ENCODE results near the gene SLIT3.

SLIT3 gene

GRCh38 chr5:169251333-169252084 is 49.4 kb downstream of the SLIT3 start:
- no peak for DNase-seq
- no peaks in the 10 kb centered on the region for H3K4me1 ChIP-seq (ENCODE audit: control insufficient read depth, insufficient read depth, low read length, poor library complexity, severe bottlenecking)
- no peaks in the 10 kb centered on the region for H3K9me3 ChIP-seq (ENCODE audit: control insufficient read depth, low read length)
- no peak overlapping the region for H3K27ac ChIP-seq (ENCODE audit: insufficient read depth, low read length, poor library complexity, severe bottlenecking)
- no peaks in the 10 kb centered on the region for H3K27me3 ChIP-seq (replicated peaks; ENCODE audit: control insufficient read depth, insufficient read depth, low read length, poor library complexity, severe bottlenecking)
- no peak overlapping the region for H3K4me3 ChIP-seq (ENCODE audit: insufficient read depth, low read depth, low read length, poor library complexity, severe bottlenecking)
- H3K36me3 ChIP-seq (ENCODE audit: control insufficient read depth, insufficient read depth, low read length) = no peaks in the 10 kb centered on the region

GRCh38 chr5:169250887-169251286 is 50.1 kb downstream of the SLIT3 start:
- Histone ChIP-seq H3K27me3 (replicated peaks; ENCODE audit: control insufficient read depth, insufficient read depth, low read length, poor library complexity, severe bottlenecking) (no peaks in the 10 kb centered on the region), H3K27ac (ENCODE audit: insufficient read depth, low read length, poor library complexity, severe bottlenecking) (no peak overlapping the region), H3K4me3 (ENCODE audit: insufficient read depth, low read depth, low read length, poor library complexity, severe bottlenecking) (no peak overlapping the region), H3K9me3 (ENCODE audit: control insufficient read depth, low read length) (no peaks in the 10 kb centered on the region), H3K36me3 (ENCODE audit: control insufficient read depth, insufficient read depth, low read length) (no peaks in the 10 kb centered on the region), H3K4me1 (ENCODE audit: control insufficient read depth, insufficient read depth, low read length, poor library complexity, severe bottlenecking) (no peaks in the 10 kb centered on the region)
- no peak for DNase-seq

DNA sequence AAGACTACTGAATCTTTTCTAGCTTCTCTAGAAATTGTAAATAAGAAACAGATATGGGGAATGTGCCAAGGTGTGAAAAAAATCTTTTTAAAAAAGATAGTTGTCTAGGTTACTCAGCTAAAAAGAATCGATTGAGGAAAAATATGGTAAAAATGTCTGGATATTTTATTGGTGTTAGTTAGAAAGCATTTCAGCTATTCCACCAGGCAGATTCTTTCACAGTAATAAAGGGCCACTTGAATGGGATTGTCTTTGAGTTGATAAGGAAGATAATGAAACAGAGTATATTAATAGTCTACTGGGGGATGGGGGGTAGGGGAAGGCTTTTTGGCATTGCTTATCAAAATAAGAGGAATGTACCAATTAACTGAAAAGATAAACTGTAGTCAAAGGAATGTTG is 51.9 kb downstream of the SLIT3 start:
- Histone ChIP-seq H3K4me3 (ENCODE audit: insufficient read depth, low read depth, low read length, poor library complexity, severe bottlenecking) (no peak overlapping the region), H3K36me3 (ENCODE audit: control insufficient read depth, insufficient read depth, low read length) (no peaks in the 10 kb centered on the region), H3K9me3 (ENCODE audit: control insufficient read depth, low read length) (no peaks in the 10 kb centered on the region), H3K27me3 (replicated peaks; ENCODE audit: control insufficient read depth, insufficient read depth, low read length, poor library complexity, severe bottlenecking) (no peaks in the 10 kb centered on the region), H3K4me1 (ENCODE audit: control insufficient read depth, insufficient read depth, low read length, poor library complexity, severe bottlenecking) (no peaks in the 10 kb centered on the region), H3K27ac (ENCODE audit: insufficient read depth, low read length, poor library complexity, severe bottlenecking) (no peak overlapping the region)
- DNase-seq = no peak

DNA sequence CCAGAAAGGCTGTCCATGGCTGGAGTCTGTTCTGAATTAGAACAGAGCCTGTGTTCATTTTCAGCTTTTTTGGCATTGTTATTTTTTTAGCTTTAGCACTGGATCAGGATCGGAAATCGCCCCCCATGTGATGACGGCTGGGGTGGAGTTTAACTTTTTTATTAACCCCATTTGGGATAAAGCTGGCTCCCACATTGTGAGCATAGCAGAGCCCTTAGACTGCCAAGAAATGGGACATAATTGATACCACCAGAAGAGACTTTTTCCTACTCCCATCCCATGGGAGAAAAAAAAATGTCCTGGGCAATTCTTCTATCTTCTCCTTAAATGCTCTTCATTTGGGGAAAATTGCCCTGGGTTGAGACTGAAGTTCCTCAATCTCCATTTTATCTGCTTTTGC is 52.4 kb downstream of the SLIT3 start:
- H3K27ac ChIP-seq (ENCODE audit: insufficient read depth, low read length, poor library complexity, severe bottlenecking) = no peak overlapping the region
- no peaks in the 10 kb centered on the region for H3K36me3 ChIP-seq (ENCODE audit: control insufficient read depth, insufficient read depth, low read length)
- no peaks in the 10 kb centered on the region for H3K27me3 ChIP-seq (replicated peaks; ENCODE audit: control insufficient read depth, insufficient read depth, low read length, poor library complexity, severe bottlenecking)
- no peak overlapping the region for H3K4me3 ChIP-seq (ENCODE audit: insufficient read depth, low read depth, low read length, poor library complexity, severe bottlenecking)
- DNase-seq = no peak
- H3K4me1 ChIP-seq (ENCODE audit: control insufficient read depth, insufficient read depth, low read length, poor library complexity, severe bottlenecking) = no peaks in the 10 kb centered on the region
- no peaks in the 10 kb centered on the region for H3K9me3 ChIP-seq (ENCODE audit: control insufficient read depth, low read length)

DNA sequence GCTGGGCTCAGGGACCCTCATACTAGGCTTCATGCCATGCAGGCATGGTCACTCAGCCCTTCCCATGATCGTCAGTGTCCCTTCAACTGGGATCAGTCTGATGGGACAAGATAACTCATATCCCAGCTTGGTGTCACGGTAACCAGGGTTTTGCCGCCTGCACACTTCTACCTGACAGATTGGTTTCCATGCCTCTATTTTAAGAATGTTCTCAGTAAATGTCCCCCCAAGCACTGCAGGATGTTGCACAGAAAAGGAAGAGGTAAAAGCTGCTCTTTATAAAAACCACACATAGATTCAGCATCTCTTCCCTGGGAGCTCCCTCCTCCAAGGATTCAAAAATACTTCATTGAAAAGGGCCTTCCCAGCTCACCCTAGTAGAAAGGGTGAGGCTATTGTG is 56.1 kb downstream of the SLIT3 start:
- H3K36me3 ChIP-seq (ENCODE audit: control insufficient read depth, insufficient read depth, low read length) = no peaks in the 10 kb centered on the region
- no peak overlapping the region for H3K27ac ChIP-seq (ENCODE audit: insufficient read depth, low read length, poor library complexity, severe bottlenecking)

GRCh38 chr5:169243651-169244422 is 57.1 kb downstream of the SLIT3 start:
- no peak for DNase-seq
- no peaks in the 10 kb centered on the region for H3K9me3 ChIP-seq (ENCODE audit: control insufficient read depth, low read length)
- H3K27me3 ChIP-seq (replicated peaks; ENCODE audit: control insufficient read depth, insufficient read depth, low read length, poor library complexity, severe bottlenecking) = no peaks in the 10 kb centered on the region
- H3K27ac ChIP-seq (ENCODE audit: insufficient read depth, low read length, poor library complexity, severe bottlenecking) = no peak overlapping the region
- H3K36me3 ChIP-seq (ENCODE audit: control insufficient read depth, insufficient read depth, low read length) = no peaks in the 10 kb centered on the region
- H3K4me3 ChIP-seq (ENCODE audit: insufficient read depth, low read depth, low read length, poor library complexity, severe bottlenecking) = no peak overlapping the region
- H3K4me1 ChIP-seq (ENCODE audit: control insufficient read depth, insufficient read depth, low read length, poor library complexity, severe bottlenecking) = no peaks in the 10 kb centered on the region

More for the DNA sequence above, 56.1 kb downstream of the SLIT3 start:
- H3K4me3 ChIP-seq (ENCODE audit: insufficient read depth, low read depth, low read length, poor library complexity, severe bottlenecking) = no peak overlapping the region
- H3K4me1 ChIP-seq (ENCODE audit: control insufficient read depth, insufficient read depth, low read length, poor library complexity, severe bottlenecking) = no peaks in the 10 kb centered on the region
- H3K9me3 ChIP-seq (ENCODE audit: control insufficient read depth, low read length) = no peaks in the 10 kb centered on the region
- DNase-seq = no peak
- no peaks in the 10 kb centered on the region for H3K27me3 ChIP-seq (replicated peaks; ENCODE audit: control insufficient read depth, insufficient read depth, low read length, poor library complexity, severe bottlenecking)

DNA sequence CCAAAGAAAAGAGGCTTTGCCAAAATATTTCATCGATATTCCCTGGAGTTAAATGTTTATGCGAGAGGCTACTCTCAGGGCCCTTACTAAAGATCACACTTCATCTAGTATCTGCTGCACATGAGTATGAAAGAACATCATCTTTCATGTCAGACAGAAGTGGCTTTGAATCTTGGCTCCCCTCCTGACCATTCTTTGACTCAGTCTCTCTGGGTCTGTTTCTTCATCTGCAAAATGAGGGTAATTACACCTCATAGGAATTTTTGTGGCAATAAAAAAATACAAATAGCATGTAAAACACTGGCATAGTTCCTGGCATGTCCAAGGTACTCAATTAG is 58.1 kb downstream of the SLIT3 start:
- H3K27ac ChIP-seq (ENCODE audit: insufficient read depth, low read length, poor library complexity, severe bottlenecking) = no peak overlapping the region
- no peak for DNase-seq
- H3K9me3 ChIP-seq (ENCODE audit: control insufficient read depth, low read length) = no peaks in the 10 kb centered on the region
- H3K27me3 ChIP-seq (replicated peaks; ENCODE audit: control insufficient read depth, insufficient read depth, low read length, poor library complexity, severe bottlenecking) = no peaks in the 10 kb centered on the region
- H3K4me3 ChIP-seq (ENCODE audit: insufficient read depth, low read depth, low read length, poor library complexity, severe bottlenecking) = no peak overlapping the region
- H3K36me3 ChIP-seq (ENCODE audit: control insufficient read depth, insufficient read depth, low read length) = no peaks in the 10 kb centered on the region
- H3K4me1 ChIP-seq (ENCODE audit: control insufficient read depth, insufficient read depth, low read length, poor library complexity, severe bottlenecking) = no peaks in the 10 kb centered on the region

- Histone ChIP-seq H3K4me3 (ENCODE audit: insufficient read depth, low read depth, low read length, poor library complexity, severe bottlenecking) (no peak overlapping the region), H3K4me1 (ENCODE audit: control insufficient read depth, insufficient read depth, low read length, poor library complexity, severe bottlenecking) (no peaks in the 10 kb centered on the region), H3K27ac (ENCODE audit: insufficient read depth, low read length, poor library complexity, severe bottlenecking) (no peak overlapping the region), H3K9me3 (ENCODE audit: control insufficient read depth, low read length) (no peaks in the 10 kb centered on the region), H3K27me3 (replicated peaks; ENCODE audit: control insufficient read depth, insufficient read depth, low read length, poor library complexity, severe bottlenecking) (no peaks in the 10 kb centered on the region), H3K36me3 (ENCODE audit: control insufficient read depth, insufficient read depth, low read length) (no peaks in the 10 kb centered on the region)
- no peak for DNase-seq
Measured at GRCh38 chr5:169242175-169242848, 58.6 kb downstream of the SLIT3 start.

DNA sequence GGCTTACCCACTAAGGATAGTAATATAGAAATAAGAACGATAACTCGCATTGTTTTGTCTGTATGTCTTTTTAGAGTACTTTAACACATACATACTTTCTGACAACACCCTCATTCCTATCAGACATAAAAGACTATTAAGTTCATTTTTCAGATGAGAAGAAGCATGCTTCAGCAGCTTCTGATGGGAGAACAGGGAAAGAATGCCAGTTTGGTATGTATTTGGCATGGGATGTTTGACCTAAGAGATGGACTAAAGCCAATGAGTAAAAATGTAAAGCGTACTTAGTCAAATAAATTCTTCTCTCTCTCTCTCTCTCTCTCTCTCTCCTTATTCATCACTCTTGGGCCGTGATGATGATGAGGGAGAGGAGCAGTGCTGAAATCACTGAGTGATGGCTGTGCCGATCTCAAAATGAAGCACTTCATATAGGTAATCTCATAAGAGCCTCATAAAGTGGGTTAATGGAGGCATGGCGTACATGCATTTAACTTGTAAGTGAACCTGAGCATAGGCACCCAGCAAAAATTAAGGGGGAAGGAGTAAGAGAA is 71.5 kb downstream of the SLIT3 start:
- H3K4me1 ChIP-seq (ENCODE audit: control insufficient read depth, insufficient read depth, low read length, poor library complexity, severe bottlenecking) = no peaks in the 10 kb centered on the region
- H3K27ac ChIP-seq (ENCODE audit: insufficient read depth, low read length, poor library complexity, severe bottlenecking) = no peak overlapping the region
- no peaks in the 10 kb centered on the region for H3K27me3 ChIP-seq (replicated peaks; ENCODE audit: control insufficient read depth, insufficient read depth, low read length, poor library complexity, severe bottlenecking)
- H3K36me3 ChIP-seq (ENCODE audit: control insufficient read depth, insufficient read depth, low read length) = no peaks in the 10 kb centered on the region
- H3K9me3 ChIP-seq (ENCODE audit: control insufficient read depth, low read length) = no peaks in the 10 kb centered on the region
- no peak for DNase-seq
- no peak overlapping the region for H3K4me3 ChIP-seq (ENCODE audit: insufficient read depth, low read depth, low read length, poor library complexity, severe bottlenecking)

GRCh38 chr5:169226895-169227294 is 74.0 kb downstream of the SLIT3 start:
- Histone ChIP-seq H3K27me3 (replicated peaks; ENCODE audit: control insufficient read depth, insufficient read depth, low read length, poor library complexity, severe bottlenecking) (no peaks in the 10 kb centered on the region), H3K4me1 (ENCODE audit: control insufficient read depth, insufficient read depth, low read length, poor library complexity, severe bottlenecking) (no peaks in the 10 kb centered on the region), H3K4me3 (ENCODE audit: insufficient read depth, low read depth, low read length, poor library complexity, severe bottlenecking) (no peak overlapping the region), H3K9me3 (ENCODE audit: control insufficient read depth, low read length) (no peaks in the 10 kb centered on the region), H3K27ac (ENCODE audit: insufficient read depth, low read length, poor library complexity, severe bottlenecking) (no peak overlapping the region), H3K36me3 (ENCODE audit: control insufficient read depth, insufficient read depth, low read length) (no peaks in the 10 kb centered on the region)
- no peak for DNase-seq
